Islet precursor cell (in vitro differentiated cells): ENCODE measurements around the gene TFCP2L1.
A peak's percentile ranks its signal among the peaks of the same experiment; 100 is the strongest.
"Not testable (repeated sequence)": the region's sequence is repeated elsewhere in the genome, so short reads cannot be mapped to it uniquely, and the experiment has no call there.

Source experiments
- DNase-seq: peaks from one replicate; pipeline ENCODE4 v3.0.0-alpha.2; 2018

The TFCP2L1 gene

GRCh38 chr2:121284463-121285449 is at the start of gene TFCP2L1:
Gene TFCP2L1, minus strand, starts transcription at chr2:121285202. Its CDS starts 93 bp downstream, at chr2:121285109.
- DNase-seq: peak; percentile 69

- DNase-seq: peak; percentile 53
Observed at GRCh38 chr2:121333834-121334558, 49.0 kb upstream of the TFCP2L1 start.

- peak; percentile 24 for DNase-seq
Observed at GRCh38 chr2:121333231-121333630, 48.2 kb upstream of the TFCP2L1 start.

- DNase-seq: peak; percentile 50
Observed at GRCh38 chr2:121331324-121331723, 46.3 kb upstream of the TFCP2L1 start.

GRCh38 chr2:121330921-121331320 is 45.9 kb upstream of the TFCP2L1 start:
- peak; percentile 38 for DNase-seq

- DNase-seq: peak; percentile 22
Observed at GRCh38 chr2:121329786-121330185, 44.8 kb upstream of the TFCP2L1 start.

GRCh38 chr2:121326628-121327027 is 41.6 kb upstream of the TFCP2L1 start:
- no peak for DNase-seq

- DNase-seq: no peak
Observed at GRCh38 chr2:121324601-121325000, 39.6 kb upstream of the TFCP2L1 start.

GRCh38 chr2:121321476-121321875 is 36.5 kb upstream of the TFCP2L1 start:
- DNase-seq: no peak

- DNase-seq: no peak
Observed at GRCh38 chr2:121319941-121320340, 34.9 kb upstream of the TFCP2L1 start.

- no peak for DNase-seq
Observed at GRCh38 chr2:121316986-121317385, 32.0 kb upstream of the TFCP2L1 start.

GRCh38 chr2:121313701-121314100 is 28.7 kb upstream of the TFCP2L1 start:
- not testable (repeated sequence) for DNase-seq

GRCh38 chr2:121309801-121310200 is 24.8 kb upstream of the TFCP2L1 start:
- peak; percentile 75 for DNase-seq

- DNase-seq: no peak
Observed at GRCh38 chr2:121309323-121309722, 24.3 kb upstream of the TFCP2L1 start.

GRCh38 chr2:121307048-121307447 is 22.0 kb upstream of the TFCP2L1 start:
- DNase-seq: no peak

GRCh38 chr2:121304941-121305340 is 19.9 kb upstream of the TFCP2L1 start:
- DNase-seq: no peak

- no peak for DNase-seq
Observed at GRCh38 chr2:121303531-121304263, 18.7 kb upstream of the TFCP2L1 start.

- not testable (repeated sequence) for DNase-seq
Observed at GRCh38 chr2:121301190-121301589, 16.2 kb upstream of the TFCP2L1 start.

GRCh38 chr2:121298476-121298875 is 13.5 kb upstream of the TFCP2L1 start:
- DNase-seq: no peak

GRCh38 chr2:121297866-121298265 is 12.9 kb upstream of the TFCP2L1 start:
- DNase-seq: not testable (repeated sequence)

GRCh38 chr2:121297217-121297830 is 12.3 kb upstream of the TFCP2L1 start:
- peak; percentile 79 for DNase-seq

- DNase-seq: no peak
Observed at GRCh38 chr2:121295911-121296650, 11.1 kb upstream of the TFCP2L1 start.
